HG03064 (cell line): ENCODE data around the gene R3HDM2.

Experiments
- ATAC-seq: cut with Tn5 transposase; IDR thresholded peaks from one replicate; pipeline ENCODE4 v1.9.1; 2021; ENCODE audit warnings: low read depth; ENCODE audit not compliant: unreplicated experiment

Gene R3HDM2

DNA sequence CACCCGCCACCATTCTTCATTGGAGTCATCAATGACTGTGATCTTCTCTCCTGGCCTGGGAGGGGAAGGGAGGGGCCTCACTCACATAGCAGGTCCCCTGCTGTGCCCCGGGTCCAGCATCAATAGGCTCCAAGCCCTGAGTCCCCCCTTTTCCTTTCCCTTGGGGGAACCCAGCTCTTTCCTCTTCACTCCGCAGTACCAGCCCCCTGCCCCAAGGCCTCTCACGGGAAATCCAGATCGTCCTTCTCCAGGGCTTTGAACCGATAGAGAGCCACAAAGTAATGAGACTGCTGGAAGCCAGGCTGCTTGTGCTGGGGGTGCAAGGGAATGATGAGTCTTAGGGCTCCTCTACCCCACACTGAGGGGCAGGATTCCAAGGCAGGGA, 186.5 kb downstream of the R3HDM2 start:
- no peak for ATAC-seq

DNA sequence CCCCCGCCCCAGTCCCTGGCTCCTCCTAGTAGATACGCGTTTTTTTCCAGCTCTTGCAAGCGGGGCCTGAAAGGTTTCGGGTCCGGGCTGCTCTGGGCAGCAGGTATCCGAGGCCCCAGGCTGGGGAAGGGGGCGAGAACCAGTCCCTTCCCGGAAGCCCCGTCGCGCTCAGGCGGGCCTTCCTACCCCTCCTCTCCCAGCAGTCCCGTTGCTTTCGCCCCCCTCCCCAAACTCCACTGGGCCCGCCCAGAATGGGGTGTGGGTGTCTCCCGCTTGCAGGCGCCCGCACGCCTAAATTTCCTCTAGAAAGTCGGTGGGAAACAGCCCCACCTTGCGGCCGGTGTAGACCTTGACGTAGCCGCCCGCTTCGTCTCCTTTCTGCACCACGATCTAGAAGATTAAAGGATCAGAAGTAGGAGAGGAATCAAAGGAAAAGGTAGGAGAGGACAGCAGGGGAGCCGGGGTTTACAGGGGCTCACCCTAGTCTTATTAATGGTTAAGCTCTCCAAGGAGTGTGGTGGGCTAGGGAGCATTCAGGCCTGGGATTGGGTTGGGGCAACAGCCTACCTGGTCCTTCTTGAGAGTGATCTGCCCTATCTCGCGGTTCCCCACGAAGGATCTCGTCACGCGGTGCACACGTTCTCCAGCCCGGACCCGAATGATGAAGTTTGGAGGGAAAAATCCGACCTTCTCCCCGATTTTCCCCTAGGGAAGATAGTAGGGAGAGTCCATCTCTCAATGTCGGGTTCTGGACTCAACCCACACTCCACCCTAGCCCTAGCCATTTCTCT, 187.1 kb downstream of the R3HDM2 start:
- no peak for ATAC-seq

DNA sequence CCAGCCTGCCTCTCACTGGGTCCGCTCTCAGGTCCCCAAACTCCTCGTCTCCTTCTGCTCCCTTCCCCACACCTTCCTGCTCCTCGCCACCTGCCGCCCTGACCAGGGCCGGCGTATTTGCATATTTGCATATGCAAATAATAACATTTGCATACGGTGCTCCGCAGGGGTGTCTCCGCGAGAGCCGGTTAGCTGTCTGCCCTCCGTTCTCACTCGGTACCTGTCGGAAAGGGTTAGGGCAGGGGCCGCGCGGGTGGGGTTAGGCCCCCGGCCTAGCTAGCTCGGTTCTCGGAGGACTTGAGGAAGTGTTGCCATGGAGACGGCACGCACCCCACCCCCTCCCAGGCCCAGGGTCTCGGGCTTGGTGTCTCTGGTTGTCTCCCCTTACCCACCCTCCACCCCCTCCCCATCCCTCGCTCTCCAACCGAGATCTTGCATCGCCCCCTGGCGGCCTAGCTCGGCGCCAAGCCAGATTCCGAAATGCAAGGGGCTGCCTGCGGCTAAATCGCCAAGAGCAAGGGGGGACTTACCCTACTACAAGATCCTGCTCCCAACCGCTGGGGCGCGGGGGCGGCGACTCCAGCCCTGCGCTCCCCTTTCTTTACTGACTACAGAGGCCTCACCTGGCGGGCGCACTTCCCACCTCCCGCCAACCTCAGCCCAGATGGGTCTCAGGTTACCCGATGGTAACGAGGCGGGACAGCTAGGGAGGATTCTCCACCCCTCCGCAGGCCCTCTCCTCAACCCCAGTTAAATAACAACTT, 188.0 kb downstream of the R3HDM2 start:
- no peak for ATAC-seq

DNA sequence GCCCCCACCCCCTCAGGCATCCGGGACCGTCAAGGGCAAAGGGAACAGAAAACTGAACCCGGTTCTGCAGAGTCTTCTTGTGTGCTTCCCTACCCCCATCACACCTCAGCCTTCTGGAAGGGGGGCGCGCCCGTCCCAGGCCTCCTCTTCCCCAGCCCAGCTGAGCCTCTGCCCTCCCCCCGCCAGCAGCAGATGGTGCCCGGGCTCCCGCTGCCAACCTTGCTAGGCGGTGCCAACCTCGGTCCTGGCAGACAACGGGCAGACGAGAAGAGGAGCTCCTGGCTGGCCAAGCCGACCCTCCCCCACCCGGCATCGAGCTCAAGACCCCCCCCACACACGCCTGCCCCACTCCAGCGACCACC, 188.5 kb downstream of the R3HDM2 start:
- ATAC-seq: no peak

DNA sequence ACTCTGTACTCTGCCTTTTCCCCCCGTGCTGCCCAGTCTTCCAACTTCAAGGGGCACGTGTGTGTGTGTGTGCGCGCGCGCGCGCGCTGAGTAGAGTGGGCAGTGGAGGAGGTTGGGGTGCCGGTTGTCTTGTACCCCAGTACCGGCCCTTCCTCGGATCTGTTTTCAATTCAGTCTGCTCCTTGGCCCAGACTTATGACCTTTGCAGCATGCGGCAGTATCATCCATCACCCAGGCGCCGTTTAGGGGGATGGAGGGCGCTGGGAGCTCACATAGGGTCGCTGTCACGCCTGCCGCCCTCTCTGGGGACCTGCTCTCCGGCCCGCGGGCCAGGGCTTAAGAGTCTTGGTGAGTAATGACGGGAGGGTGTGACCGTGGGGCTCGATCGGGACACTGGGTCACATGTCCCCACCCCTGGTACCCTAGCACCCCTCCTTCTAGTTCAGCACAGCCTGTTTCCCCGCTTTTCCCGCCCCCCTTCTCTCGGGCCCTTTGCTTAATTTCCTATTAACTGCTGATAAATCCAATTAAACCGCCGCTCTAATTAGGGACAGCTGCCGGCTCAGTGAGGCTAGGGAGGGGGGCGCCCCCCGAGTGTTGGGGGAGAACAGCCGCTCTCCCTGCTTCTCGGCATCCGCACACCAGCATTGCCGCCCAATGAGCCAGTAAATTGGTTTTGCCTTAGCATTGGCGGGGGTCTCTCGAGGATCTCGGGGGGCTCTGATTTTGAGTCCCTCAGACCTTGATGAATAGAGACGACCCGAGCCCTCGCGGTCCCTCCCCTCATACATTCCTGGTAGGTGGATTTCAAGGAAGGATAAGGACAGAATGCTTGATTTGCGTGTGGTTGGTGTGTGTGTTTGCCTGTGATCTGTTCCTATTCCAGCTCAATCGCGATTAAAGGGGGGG, 189.2 kb downstream of the R3HDM2 start:
- no peak for ATAC-seq

DNA sequence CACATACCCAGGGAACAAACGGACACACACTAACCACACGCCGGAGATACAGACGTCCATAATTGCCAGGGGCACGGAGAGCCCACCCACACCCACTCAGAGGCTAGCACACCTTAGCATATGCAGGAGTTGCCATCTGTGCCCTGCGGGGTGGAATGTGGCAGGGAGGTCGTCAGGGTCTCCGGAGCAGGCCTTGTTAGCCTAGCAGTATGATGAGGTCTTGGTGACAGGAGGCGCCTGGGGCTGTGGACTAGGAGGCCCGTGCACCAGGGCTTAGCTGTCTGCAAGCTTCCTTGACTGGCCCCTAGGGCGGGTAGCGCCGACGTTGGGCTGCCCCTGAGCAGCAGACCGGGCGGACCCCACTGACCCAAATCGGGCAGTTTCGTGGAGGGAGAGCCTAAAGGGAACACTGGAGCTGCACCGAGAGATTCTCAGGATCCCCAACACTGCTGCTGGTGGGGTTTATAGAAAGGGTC, 189.9 kb downstream of the R3HDM2 start:
- ATAC-seq: no peak

DNA sequence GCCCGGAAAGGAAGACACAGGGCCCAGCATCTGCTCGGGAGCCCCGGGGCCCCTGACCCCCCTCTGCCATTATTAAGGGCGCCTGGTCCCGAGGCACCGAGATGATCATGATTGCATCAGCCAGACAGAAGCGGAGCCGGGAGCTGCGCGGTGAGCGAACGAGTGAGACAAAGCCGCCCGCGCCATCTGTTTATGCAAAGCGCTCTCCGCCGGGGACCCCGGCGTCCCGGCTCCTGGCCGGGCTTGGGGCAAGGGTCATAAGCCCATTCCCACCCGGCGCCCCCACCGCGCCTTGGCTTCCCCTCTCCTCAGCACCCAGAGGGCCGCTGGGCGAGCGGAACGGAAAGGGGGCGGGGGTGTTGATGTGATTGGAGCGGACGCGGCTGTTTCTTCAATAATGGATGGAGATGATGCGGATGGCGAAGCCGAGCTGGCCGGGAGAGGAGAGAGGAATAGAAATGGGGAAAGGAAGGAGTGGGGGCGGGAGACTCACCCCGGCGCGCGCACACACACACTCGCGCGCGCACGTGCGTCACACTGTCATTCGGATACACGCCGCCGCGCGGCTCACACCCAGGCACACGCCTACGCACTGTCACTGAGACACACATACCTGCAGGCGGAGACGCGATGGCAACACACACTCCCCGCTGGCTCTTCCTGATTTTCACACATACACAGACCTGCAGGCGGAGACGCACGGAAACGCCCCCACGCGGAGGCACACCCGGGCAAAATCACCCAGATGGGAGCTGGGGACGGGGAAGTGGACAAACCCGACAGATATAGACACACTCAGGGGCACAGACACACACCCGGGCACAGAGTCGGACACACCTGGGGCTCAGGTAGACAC, 190.5 kb downstream of the R3HDM2 start:
- ATAC-seq: no peak

DNA sequence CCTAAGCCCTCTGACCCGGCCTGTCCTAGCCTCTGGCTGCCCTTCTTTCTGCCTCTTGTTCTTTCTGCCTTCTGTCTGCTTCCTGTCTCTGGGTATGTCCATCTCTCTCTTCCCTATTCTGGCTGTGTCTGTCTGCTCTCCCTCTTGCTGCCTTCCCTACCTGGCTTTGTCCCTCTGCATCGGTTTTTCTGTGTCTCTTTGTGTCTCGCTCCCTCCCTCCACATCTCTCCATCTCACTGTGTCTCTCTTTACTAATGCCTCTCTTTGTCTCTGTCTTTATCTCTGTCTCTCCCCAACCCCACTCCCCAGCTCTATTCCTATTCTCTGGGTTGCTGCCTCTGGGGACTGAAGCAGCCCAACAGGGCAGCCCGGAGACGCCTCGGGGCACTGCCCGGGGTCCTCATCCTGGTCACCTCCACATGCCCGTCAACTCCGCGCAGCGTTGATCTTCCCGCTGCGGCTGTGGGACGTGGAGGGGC, 191.2 kb downstream of the R3HDM2 start:
- ATAC-seq: no peak

DNA sequence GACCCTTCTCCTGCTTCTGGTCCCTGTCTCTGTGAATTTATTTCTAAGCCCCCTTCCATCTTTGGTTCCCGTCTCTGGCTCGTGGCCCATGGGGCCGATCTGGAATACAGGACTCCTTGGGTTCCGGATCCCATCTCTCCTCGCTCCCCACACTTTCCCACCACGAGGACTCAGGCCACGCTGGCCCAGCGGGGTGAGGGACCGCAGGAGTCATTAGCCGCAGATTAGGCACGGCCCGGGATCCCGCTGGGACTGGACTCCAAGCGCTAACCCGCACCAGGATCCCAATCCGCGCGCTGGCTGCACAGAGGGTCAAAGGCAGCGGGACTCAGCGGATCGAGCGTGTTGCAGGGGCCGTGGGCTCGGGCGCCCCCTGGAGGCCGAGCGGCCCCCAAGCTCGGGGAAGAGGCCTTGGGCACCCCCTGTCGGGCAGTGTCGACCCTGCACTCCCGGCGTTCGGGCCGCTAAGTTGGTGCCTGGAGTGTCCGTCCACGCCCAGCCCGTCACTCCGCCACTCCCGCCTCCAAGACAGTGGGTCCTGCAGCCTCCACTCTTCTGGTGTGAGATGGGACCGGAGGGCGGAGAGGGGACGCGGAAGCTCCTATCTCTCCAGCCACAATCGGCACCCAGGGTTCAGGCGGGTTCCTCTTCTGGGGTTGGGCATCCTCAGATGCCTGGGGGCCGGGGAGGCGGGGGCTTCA, 191.8 kb downstream of the R3HDM2 start:
- peak; percentile 61 for ATAC-seq

DNA sequence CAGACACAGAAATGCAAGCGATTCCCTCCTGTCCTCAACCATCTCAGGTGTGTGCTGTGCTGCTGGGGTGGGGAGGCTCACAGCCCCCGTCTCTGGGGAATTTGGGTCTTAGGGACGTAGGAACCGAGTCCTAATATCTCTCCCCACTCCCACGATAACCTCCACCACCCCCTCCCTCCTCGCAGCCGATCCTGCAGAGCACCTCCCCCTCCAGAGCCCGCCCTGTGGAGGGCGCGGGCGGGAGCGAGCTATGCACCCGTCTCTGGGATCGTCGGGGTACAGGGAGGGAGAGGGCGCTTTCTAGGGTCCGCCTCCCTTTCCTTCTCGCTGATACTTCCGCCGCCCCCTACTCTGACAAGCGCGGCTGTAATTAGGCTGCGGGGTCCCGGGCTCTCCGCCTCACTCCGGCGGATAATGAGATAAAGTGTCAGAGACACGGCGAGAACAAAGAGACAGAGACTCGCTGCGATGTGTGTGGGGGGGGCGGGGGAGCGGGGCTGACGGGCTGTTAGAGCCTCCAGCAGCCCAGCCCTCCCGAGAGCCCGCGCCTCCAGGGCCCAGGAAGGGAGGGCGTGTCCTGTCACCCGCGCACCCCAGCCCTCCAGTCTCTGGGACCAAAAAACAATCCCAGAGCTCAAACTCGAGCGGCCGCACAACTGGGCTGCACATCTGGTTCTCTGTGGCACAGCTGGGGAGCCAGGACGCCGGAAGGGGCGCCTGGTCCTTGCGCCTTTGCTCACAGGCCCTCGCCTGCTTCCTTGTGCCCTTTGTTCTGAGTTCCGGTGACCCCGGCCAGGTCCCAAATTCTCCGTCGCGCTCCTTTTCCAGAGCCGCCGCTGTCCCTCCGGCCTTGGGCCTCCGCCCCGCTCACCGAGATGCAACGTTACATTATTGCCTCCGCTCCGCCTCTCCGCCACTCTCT, 192.7 kb downstream of the R3HDM2 start:
- no peak for ATAC-seq

DNA sequence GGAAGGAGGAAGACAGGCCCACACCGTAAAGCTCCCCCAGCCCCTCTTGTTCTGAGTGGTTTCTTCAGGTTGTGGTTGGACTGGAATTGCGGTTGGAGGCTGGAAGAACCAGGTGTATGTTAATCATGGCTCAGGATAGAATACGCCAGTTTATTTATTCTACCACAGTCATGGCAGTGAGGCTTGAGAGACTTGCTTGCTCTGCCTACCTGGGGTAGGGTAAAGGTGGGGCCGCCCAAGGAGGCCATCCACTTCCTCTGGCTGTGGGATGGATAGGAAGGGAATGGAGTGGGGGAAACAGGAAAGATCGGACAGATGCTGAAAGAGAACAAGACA, 193.3 kb downstream of the R3HDM2 start:
- ATAC-seq: no peak

DNA sequence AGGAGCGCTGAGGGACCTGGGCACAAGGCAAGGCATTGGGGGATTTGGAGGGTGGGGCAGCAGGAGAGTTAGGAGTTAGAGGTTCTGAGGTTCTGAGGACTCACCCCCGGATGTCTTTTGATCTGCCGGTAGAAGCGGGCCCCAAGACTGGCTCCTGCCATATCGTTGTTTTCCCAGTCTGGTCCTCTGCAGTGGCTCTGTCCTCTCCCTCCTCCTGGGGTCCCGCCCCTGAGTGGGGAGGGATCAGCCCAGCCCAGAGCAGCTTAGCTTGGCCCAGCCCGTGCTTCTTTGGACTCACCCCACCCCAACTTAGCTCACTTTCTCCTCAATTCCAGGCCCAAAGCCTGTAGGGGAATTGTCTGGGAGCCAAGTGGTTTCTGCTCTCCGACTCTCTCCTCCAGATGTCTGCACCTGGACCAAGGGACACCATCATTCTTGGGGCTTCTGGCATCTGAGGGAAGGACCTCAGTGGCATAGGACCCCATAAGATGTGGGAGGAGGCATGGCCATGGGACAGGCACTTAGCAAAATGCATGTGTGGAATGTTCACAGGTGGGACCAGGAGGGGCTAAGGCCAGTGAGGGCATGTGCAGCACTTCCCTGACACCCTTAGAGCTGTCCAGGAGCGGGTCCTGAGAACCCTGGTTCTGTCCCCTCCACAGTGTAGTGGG, 193.8 kb downstream of the R3HDM2 start:
- no peak for ATAC-seq

DNA sequence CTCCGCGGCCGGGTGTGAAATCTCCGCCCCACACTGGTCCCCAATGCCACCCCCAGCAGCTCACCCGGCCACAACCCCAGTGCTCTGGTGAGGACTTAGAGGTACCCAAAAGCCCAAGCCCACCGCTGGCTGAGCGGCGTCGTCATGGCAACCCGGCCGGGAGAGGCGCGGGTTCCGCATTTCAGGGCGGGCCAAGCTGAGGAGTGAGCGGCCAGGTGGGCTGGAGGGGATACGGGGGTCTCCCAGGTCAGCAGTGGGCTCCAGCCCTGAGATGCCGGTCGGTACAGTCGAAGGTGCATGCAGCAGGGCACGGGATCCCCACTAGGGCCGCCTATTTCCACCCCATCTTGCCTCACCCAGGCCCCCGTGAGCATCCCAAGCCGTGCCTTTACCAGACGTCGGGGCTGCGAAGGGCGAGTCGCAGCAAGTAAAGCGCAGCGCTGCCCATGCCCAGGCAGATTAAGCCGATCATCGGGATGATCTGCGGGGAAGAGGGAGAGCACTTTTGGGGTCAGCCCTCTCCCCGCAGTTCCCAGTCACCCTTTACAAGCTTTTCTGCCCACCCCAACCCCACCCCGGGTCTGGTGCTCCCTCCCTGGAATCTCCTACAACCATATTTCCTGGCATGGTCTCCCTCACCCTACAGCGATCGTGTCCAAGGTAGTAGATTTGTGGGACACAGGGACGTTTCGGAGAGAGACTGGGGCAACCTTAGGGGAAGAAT, 194.5 kb downstream of the R3HDM2 start:
- ATAC-seq: no peak

DNA sequence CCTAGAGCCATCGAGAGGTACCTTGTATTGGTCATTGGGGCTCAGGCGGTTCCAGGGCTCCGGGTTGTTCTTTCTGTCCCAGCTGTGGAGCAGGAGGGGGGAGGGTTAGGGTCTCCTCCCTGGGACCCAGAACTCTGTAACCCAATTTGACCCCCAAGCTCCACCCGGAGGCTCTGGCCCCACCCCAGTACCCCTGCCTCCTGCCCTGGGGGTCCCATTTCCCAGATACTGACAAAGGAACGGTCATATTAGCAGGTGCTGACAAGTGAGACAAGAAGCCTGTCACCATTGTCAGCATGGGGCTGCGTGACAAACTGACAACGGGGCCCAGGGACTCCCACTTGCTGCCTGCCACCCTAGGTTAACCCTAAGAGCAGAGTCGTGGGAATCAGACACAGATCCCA, 195.1 kb downstream of the R3HDM2 start:
- ATAC-seq: no peak

DNA sequence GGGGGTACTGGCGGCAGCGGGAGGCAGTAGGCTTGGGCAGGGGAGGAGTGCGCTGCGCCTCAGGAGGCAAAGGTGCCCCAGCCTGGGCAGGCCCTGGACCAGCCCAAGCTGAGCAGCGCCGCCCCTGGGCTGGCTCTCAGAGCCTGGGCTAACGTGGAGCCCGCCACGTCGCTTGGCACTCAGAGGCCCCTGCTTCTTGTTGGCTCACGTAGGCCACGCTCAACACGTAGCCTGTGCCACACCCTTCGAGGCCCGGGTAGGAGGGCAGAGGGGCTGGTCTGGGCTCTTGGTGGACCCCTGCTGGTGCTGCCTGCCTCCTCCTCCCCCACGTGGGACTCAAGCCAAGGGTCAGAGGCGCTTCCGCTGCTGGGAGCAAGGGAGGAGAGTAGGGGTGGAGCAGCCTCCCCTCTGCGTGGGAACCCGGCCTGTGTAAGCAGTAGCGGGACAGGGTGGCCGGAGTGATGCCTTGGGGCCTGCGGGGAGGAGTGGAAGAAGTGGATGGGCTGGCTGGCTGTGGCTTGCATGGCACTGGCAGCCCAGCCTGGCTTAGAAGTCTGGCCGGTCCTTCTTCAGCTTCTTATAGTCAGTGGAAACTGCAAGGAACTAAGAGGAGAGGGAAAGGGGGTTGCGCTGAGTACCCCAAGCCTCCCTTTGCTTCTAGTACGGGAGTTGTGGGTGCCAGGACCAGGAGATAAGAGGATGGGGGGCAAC, 195.7 kb downstream of the R3HDM2 start:
- ATAC-seq: no peak

DNA sequence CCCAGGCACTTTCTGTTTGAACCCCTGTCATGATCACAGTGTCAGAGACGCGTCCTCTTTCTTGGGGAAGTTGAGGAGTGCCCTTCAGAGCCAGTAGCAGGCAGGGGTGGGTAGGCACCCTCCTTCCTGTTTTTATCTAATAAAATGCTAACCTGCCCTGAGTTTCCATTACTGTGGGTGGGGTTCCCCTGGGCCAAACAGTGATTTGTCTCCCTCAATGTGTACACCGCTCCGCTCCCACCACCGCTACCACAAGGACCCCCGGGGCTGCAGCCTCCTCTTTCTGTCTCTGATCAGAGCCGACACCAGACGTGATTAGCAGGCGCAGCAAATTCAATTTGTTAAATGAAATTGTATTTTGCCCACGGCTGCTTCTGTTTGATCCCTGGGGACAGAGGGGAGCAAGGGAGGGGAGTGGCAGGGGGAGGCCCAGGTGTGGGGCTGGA, 196.2 kb downstream of the R3HDM2 start:
- no peak for ATAC-seq

DNA sequence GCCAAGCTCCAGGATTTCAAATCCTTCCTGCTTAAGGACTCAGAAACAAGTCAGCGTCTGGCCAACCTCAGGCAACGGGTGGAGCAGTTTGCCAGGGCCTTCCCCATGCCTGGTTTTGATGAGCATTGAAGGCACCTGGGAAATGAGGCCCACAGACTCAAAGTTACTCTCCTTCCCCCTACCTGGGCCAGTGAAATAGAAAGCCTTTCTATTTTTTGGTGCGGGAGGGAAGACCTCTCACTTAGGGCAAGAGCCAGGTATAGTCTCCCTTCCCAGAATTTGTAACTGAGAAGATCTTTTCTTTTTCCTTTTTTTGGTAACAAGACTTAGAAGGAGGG, 196.6 kb downstream of the R3HDM2 start:
- no peak for ATAC-seq
